ENCODE data around the gene TRAM2.

DNA sequence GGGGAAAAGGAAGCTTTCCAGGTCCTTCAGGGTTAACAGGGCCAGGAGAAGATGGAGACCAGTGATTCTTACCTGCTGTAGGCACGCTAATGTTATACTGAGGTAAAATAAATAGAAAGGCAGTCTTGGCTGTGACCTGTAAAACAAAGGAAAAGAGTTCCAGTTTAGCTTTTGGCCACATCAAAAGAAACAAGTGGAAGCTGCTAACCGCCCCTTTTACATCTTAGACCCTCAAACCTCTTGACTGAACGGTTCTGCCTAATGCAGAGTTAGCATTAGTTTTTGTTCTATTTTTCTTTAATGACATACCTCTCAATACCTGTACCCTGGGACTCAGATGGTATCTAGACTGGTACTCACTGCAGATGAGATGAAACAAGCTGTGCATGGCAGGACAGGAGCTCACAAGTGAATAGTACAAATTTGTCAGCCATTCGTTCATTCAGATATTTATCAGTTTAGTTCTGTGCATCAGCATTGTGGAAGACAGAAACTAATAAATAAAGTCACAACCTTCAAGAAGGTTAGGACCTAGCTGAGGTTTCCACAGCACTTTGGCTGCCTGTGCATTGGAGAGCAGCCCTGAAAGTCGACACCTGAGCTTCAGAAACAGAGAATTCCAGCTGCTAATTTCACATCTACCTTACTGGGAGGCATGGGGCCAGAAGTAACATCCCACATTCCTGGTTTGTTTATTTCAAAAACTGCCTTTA is 41.0 kb downstream of the TRAM2 start:
- TF ChIP-seq, protein P1, sequence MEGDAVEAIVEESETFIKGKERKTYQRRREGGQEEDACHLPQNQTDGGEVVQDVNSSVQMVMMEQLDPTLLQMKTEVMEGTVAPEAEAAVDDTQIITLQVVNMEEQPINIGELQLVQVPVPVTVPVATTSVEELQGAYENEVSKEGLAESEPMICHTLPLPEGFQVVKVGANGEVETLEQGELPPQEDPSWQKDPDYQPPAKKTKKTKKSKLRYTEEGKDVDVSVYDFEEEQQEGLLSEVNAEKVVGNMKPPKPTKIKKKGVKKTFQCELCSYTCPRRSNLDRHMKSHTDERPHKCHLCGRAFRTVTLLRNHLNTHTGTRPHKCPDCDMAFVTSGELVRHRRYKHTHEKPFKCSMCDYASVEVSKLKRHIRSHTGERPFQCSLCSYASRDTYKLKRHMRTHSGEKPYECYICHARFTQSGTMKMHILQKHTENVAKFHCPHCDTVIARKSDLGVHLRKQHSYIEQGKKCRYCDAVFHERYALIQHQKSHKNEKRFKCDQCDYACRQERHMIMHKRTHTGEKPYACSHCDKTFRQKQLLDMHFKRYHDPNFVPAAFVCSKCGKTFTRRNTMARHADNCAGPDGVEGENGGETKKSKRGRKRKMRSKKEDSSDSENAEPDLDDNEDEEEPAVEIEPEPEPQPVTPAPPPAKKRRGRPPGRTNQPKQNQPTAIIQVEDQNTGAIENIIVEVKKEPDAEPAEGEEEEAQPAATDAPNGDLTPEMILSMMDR (IDR thresholded peaks at IDR 0.05), result no peak
- TF ChIP-seq POLR2A (IDR thresholded peaks at IDR 0.05), result no peak

All from adrenal gland (tissue), 5 donors.